Retinal pigment epithelial cell (primary cell): Measurements from ENCODE around the gene DDX24.
A peak's percentile ranks its signal among the peaks of the same experiment; 100 is the strongest.

Experiments used
- DNase-seq: peaks from one replicate; pipeline ENCODE4 v3.0.0-alpha.2; 2010; ENCODE audit warnings: low read depth
- H3K4me3 ChIP-seq: 2 replicates; pipeline ENCODE4 v1.5.1; 2011; ENCODE audit warnings: mild to moderate bottlenecking, low read length, control low read depth, moderate library complexity
- TF ChIP-seq, protein P1 (sequence below): conservative IDR thresholded peaks from 2 replicates; pipeline ENCODE4 v1.5.1; 2011; ENCODE audit warnings: low read depth, low read length, control low read depth, inconsistent platforms

DDX24 gene

DNA sequence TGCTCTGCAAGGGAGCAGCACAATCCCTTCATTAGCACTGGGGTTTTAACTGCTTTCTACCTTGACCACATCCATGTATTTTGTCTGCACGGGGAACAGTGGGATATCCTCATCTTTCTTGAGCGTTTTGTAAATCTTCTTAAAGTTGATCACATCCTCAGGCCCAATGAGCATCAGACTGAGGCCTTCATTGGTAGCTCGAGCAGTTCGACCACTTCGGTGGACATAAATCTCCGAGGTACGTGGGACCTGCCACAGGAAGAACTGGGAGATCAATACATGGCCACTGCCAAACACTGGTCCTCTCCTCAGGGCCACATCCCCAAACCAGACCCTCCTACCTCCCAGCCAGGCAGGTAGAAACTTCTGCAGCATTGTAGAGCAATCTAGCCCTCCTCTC, 26.1 kb downstream of the DDX24 start:
- no peak overlapping the region for H3K4me3 ChIP-seq
- TF ChIP-seq, protein P1, sequence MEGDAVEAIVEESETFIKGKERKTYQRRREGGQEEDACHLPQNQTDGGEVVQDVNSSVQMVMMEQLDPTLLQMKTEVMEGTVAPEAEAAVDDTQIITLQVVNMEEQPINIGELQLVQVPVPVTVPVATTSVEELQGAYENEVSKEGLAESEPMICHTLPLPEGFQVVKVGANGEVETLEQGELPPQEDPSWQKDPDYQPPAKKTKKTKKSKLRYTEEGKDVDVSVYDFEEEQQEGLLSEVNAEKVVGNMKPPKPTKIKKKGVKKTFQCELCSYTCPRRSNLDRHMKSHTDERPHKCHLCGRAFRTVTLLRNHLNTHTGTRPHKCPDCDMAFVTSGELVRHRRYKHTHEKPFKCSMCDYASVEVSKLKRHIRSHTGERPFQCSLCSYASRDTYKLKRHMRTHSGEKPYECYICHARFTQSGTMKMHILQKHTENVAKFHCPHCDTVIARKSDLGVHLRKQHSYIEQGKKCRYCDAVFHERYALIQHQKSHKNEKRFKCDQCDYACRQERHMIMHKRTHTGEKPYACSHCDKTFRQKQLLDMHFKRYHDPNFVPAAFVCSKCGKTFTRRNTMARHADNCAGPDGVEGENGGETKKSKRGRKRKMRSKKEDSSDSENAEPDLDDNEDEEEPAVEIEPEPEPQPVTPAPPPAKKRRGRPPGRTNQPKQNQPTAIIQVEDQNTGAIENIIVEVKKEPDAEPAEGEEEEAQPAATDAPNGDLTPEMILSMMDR: no peak
- DNase-seq: no peak

DNA sequence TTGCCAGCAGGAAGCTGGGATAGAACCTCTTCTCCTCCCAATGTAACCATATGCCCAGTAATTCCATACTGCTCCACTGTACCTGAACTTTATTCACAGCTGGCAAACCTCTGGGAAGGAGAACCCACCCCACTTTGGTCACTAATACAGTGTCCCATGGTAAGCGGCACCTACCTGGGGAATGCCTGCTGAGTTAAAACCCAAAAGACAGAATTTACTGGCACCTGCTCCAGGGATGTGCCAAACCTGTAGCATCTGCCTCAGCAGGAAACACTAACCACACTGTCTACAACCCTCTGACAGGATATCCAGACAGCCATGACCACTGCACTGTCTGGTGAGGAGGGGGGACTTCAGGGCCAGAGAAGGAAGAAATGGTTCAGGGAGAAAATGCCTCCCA, 26.6 kb downstream of the DDX24 start:
- no peak for DNase-seq
- TF ChIP-seq, protein P1: no peak
- no peak overlapping the region for H3K4me3 ChIP-seq

DNA sequence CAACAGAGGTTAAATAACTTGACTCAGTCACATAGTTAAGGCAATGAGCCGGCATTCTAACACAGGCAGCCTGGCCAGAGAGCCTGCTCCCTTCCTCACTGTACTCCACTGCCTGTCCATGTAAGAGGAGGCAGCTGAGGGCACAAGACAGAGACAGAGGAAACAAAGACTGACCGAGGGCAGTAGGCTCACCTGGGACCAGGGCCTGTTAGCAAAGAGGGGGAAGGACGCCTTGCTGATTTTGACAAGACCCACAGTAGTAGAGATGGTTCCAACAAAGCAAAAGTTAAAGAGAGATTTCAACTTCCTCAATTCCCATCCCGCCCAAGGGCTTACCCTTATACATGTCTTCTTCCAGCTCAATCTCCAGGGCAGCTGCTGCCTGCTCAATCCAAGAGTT, 28.3 kb downstream of the DDX24 start:
- DNase-seq: no peak
- TF ChIP-seq, protein P1: no peak
- H3K4me3 ChIP-seq: no peak overlapping the region

DNA sequence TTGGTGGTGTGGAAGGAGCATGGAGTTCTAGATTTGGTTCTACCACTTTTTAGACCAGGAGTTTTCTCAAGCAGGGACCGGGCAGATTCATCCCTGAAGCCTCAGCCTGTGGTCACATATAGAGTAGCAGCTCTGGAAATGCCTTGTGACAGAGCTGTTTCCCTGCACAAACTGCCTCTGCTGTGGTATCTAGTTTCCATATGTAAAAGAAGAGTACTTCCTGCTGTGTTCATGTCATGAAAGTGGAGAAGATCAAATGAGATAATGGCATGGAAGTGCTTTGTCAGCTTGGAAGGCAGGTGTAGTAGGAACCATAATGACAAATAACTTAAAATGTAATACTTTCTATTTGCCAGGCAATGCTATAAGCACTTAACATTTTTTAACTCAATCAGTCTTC, 28.8 kb downstream of the DDX24 start:
- no peak for DNase-seq
- TF ChIP-seq, protein P1: no peak
- H3K4me3 ChIP-seq: no peak overlapping the region

DNA sequence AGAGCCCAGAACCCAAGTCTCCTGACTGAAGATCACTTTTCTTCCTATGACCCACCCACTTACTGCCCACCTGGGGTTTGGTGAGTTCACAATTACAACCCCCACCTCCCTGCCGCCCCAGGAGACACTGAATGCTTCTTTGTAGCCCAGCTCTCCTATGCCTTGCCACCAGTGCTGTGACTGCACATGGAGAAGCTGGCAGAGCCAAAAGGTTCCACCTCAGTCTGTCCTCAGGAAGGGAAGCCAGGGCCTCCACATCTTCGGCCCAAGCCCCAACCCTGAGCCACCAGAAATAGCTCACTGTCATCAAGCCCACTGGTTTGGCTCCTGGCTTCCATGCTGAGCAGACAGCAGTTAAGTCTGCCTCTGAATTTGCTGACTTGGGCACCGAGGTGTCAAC, 29.2 kb downstream of the DDX24 start:
- TF ChIP-seq, protein P1: no peak
- no peak for DNase-seq

DNA sequence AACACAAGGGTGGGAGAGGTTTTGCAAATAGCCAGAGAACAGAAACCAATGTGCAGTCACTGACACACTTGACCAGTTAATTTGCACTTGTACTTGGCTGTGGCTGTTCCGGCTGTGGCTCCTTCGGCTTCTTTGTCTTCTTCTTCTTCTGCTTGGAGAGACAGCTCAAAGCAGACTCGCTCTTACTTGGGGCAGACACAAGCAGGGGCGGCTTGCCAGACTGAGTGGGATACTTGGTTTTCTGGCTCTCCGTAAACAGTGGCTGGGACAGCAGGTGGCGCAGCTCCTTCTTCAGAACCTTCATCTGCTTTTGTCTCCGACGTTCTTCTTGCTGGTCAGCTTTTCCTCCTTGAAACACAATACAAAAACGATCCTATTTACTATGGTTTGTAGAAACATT, 29.9 kb downstream of the DDX24 start:
- no peak for DNase-seq
- TF ChIP-seq, protein P1: peak; percentile 67
- no peak overlapping the region for H3K4me3 ChIP-seq

More for the DNA sequence above, 29.2 kb downstream of the DDX24 start:
- no peak overlapping the region for H3K4me3 ChIP-seq

DNA sequence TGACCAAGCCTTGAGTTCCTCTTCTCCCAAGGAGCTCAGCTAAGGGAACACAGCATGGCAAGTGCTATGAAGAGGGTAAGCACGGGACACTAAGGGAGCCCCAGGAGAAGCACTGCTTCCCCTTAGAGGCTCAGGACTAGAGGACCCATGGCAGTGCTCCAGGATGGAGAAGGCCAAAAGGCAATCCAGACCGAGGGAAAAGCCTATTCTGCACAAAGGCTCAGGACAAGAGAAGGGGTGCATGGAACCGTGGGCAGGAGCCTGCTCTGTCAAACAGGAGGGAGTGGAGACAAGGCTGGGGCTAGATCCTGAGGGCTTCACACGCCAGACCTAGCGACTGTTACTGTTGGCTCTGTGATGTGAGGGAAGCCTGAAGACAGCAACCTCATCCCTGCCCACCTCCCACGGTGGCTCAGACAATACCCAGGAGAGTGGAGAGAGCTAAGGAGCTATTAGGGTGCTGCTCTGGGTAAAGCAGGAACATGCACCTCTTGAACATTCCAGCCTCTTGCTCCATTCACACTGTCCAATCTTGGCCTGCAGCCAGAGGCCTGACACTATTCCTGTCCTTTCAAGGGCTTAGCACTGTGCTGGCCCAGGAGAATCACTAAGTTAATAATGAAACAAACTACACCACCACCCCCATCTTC, 30.6 kb downstream of the DDX24 start:
- DNase-seq: no peak

More for the DNA sequence above, 30.6 kb downstream of the DDX24 start:
- H3K4me3 ChIP-seq: no peak overlapping the region
- TF ChIP-seq, protein P1: no peak
